H1 (cell line): Measurements from ENCODE around the gene DSTYK. TPM values are rescaled to one million over a fixed set of nuclear protein-coding genes. Genes with fewer than 3 reads are reported as not detected.

Experiments used
- CTCF ChIA-PET: fragments of 300-600 bp; sonication (Branson Sonifier 250); formaldehyde crosslinking; loops from one replicate; lab custom pipeline; 2021; ENCODE audit not compliant: partially characterized antibody; lab: Charles Lee
- POLR2A ChIA-PET: fragments of 300-600 bp; sonication (Branson Sonifier 250); formaldehyde crosslinking; loops from one replicate; lab custom pipeline; 2021; ENCODE audit warnings: inconsistent platforms; ENCODE audit not compliant: partially characterized antibody; lab: Charles Lee
- DNase-seq, 2 experiments: peaks; one replicate each; pipeline versions ENCODE4 v3.0.0 to v3.0.0-alpha.2; 2010 to 2022; ENCODE audit warnings: low spot score in 2 of 2, low read depth in 1 of 2, mixed read lengths in 1 of 2
- FAIRE-seq: peaks from 2 replicates; lab custom pipeline; 2011; peaks lifted over from hg19 to GRCh38; lab: Jason Lieb, UNC
- H2AFZ ChIP-seq: 2 replicates; pipeline ENCODE4 v1.8.1; 2012; ENCODE audit warnings: low read length, inconsistent platforms
- H2AK5ac ChIP-seq: 2 replicates; pipeline ENCODE4 v1.6.1; 2013; ENCODE audit warnings: low read depth, low read length
- H2BK120ac ChIP-seq: replicated peaks from 2 replicates; pipeline ENCODE3; 2013; ENCODE audit warnings: low read depth, low read length, inconsistent platforms
- H2BK12ac ChIP-seq: 2 replicates; pipeline ENCODE4 v1.6.1; 2013; ENCODE audit warnings: low read depth, low read length
- H2BK15ac ChIP-seq: 2 replicates; pipeline ENCODE4 v1.6.1; 2013; ENCODE audit warnings: low read length
- H2BK20ac ChIP-seq: 2 replicates; pipeline ENCODE4 v1.6.1; 2013; ENCODE audit warnings: low read length
- H2BK5ac ChIP-seq: 2 replicates; pipeline ENCODE4 v1.6.1; 2013; ENCODE audit warnings: low read depth, low read length
- H3K14ac ChIP-seq: 2 replicates; pipeline ENCODE4 v1.6.1; 2013; ENCODE audit warnings: inconsistent platforms; ENCODE audit not compliant: insufficient read length
- H3K18ac ChIP-seq: 2 replicates; pipeline ENCODE4 v1.6.1; 2013; ENCODE audit warnings: low read length; ENCODE audit errors: extremely low read depth
- H3K23ac ChIP-seq: 2 replicates; pipeline ENCODE4 v1.6.1; 2013; ENCODE audit warnings: inconsistent platforms; ENCODE audit not compliant: insufficient read length
- H3K23me2 ChIP-seq: 2 replicates; pipeline ENCODE4 v1.6.1; 2013; ENCODE audit warnings: low read depth, low read length
- H3K27ac ChIP-seq: 2 replicates; pipeline ENCODE4 v1.6.1; 2011; ENCODE audit warnings: low read depth, low read length, inconsistent platforms
- H3K27me3 ChIP-seq, 4 experiments: replicated peaks in 1 of 4; 1 replicate in 1 of 4; 2 replicates in 3 of 4; pipeline versions ENCODE4 v1.6.1 to v1.8.1; 2011 to 2013; ENCODE audit warnings: low read length in 3 of 4, mild to moderate bottlenecking in 3 of 4, inconsistent platforms in 2 of 4, mixed read lengths in 2 of 4, moderate library complexity in 1 of 4; ENCODE audit not compliant: control insufficient read depth in 3 of 4, insufficient read depth in 3 of 4; ENCODE audit errors: extremely low read depth in 1 of 4
- H3K36me3 ChIP-seq, 4 experiments: 2 replicates each; pipeline versions ENCODE4 v1.6.1 to v1.8.1; 2011 to 2013; ENCODE audit warnings: mild to moderate bottlenecking in 4 of 4, low read length in 3 of 4, moderate library complexity in 2 of 4, control low read depth in 1 of 4, inconsistent platforms in 1 of 4; ENCODE audit not compliant: insufficient read depth in 4 of 4, control insufficient read depth in 2 of 4
- H3K4ac ChIP-seq: replicated peaks from 2 replicates; pipeline ENCODE3; 2013; ENCODE audit warnings: low read length, low read depth, mixed read lengths, inconsistent platforms; ENCODE audit not compliant: insufficient read length
- H3K4me1 ChIP-seq, 4 experiments: replicated peaks in 1 of 4; 1 replicate in 1 of 4; 2 replicates in 3 of 4; pipeline versions ENCODE4 v1.6.1 to v1.8.1; 2011 to 2013; ENCODE audit warnings: low read length in 3 of 4, inconsistent platforms in 2 of 4, mixed read lengths in 1 of 4; ENCODE audit not compliant: insufficient read depth in 4 of 4, control insufficient read depth in 3 of 4
- H3K4me2 ChIP-seq, 2 experiments: 2 replicates each; pipeline versions ENCODE4 v1.6.1 to v1.8.1; 2011 to 2013; ENCODE audit warnings: low read depth in 2 of 2, low read length in 2 of 2, control low read depth in 1 of 2, inconsistent platforms in 1 of 2, mild to moderate bottlenecking in 1 of 2; ENCODE audit not compliant: insufficient read depth in 1 of 2
- H3K4me3 ChIP-seq, 4 experiments: fragments of 200-600, 300-600 bp in 1 of 4; sonication (generic), shearing (Covaris generic), sonication (Bioruptor Twin) in 1 of 4; 2 replicates each; pipeline versions ENCODE4 v1.5.1 to v1.8.1; 2011 to 2016; ENCODE audit warnings: low read length in 4 of 4, low read depth in 3 of 4, control low read depth in 2 of 4, inconsistent platforms in 2 of 4, mild to moderate bottlenecking in 2 of 4, mixed read lengths in 1 of 4, moderate library complexity in 1 of 4; ENCODE audit not compliant: insufficient read depth in 2 of 4; ENCODE audit errors: extremely low read depth in 1 of 4
- H3K56ac ChIP-seq: replicated peaks from 2 replicates; pipeline ENCODE3; 2013; ENCODE audit warnings: low read depth, mild to moderate bottlenecking, mixed read lengths, low read length, inconsistent platforms; ENCODE audit not compliant: insufficient read length
- H3K79me1 ChIP-seq: 2 replicates; pipeline ENCODE4 v1.6.1; 2013; ENCODE audit warnings: low read depth, low read length, control low read depth
- H3K79me2 ChIP-seq, 2 experiments: 2 replicates each; pipeline versions ENCODE4 v1.6.1 to v1.8.1; 2012 to 2013; ENCODE audit warnings: low read length in 2 of 2, mild to moderate bottlenecking in 2 of 2, inconsistent platforms in 1 of 2; ENCODE audit not compliant: insufficient read depth in 2 of 2, control insufficient read depth in 1 of 2
- H3K9ac ChIP-seq, 4 experiments: replicated peaks in 1 of 4; 1 replicate in 1 of 4; 2 replicates in 3 of 4; pipeline versions ENCODE4 v1.6.1 to v1.8.1; 2011 to 2013; ENCODE audit warnings: low read depth in 3 of 4, low read length in 3 of 4, control low read depth in 2 of 4, mild to moderate bottlenecking in 2 of 4, moderate library complexity in 2 of 4, inconsistent platforms in 1 of 4; ENCODE audit errors: extremely low read depth in 1 of 4
- H3K9me3 ChIP-seq, 2 experiments: 2 replicates each; pipeline versions ENCODE4 v1.6.1 to v1.8.1; 2012 to 2013; ENCODE audit warnings: mild to moderate bottlenecking in 2 of 2, moderate library complexity in 2 of 2, control low read depth in 1 of 2, inconsistent platforms in 1 of 2, low read depth in 1 of 2, low read length in 1 of 2, mixed read lengths in 1 of 2; ENCODE audit not compliant: insufficient read depth in 2 of 2
- H4K20me1 ChIP-seq, 2 experiments: replicated peaks in 1 of 2; 2 replicates each; pipeline versions ENCODE3 to v1.8.1; 2011 to 2013; ENCODE audit warnings: inconsistent platforms in 2 of 2, low read length in 2 of 2, mild to moderate bottlenecking in 1 of 2; ENCODE audit not compliant: insufficient read depth in 2 of 2, control insufficient read depth in 1 of 2
- H4K5ac ChIP-seq: 2 replicates; pipeline ENCODE4 v1.6.1; 2013; ENCODE audit warnings: low read length, low read depth, mixed read lengths, inconsistent platforms; ENCODE audit not compliant: insufficient read length
- H4K8ac ChIP-seq: 2 replicates; pipeline ENCODE4 v1.8.0; 2013; ENCODE audit warnings: mild to moderate bottlenecking, moderate library complexity, low read length, inconsistent platforms; ENCODE audit not compliant: insufficient read depth; ENCODE audit errors: extremely low read depth
- H4K91ac ChIP-seq: replicated peaks from 2 replicates; pipeline ENCODE3; 2013; ENCODE audit warnings: low read length, mixed read lengths, inconsistent platforms; ENCODE audit not compliant: insufficient read length
- CREB1 ChIP-seq: IDR thresholded peaks from 2 replicates; pipeline ENCODE4 v1.6.1; 2012; ENCODE audit warnings: inconsistent platforms
- JUN ChIP-seq: IDR thresholded peaks from 2 replicates; pipeline ENCODE4 v1.6.1; 2011; ENCODE audit warnings: low read depth, mild to moderate bottlenecking, improper control_type of control experiment, low read length
- RAD21 ChIP-seq, 2 experiments: IDR thresholded peaks in 1 of 2; conservative IDR thresholded peaks in 1 of 2; 2 replicates each; pipeline ENCODE4 v1.6.1; 2011; ENCODE audit warnings: low read depth in 2 of 2, low read length in 2 of 2, improper control_type of control experiment in 1 of 2, inconsistent platforms in 1 of 2, mild to moderate bottlenecking in 1 of 2, moderate library complexity in 1 of 2
- TBP ChIP-seq: IDR thresholded peaks from 2 replicates; pipeline ENCODE4 v1.6.1; 2011; ENCODE audit warnings: low read depth, low read length, improper control_type of control experiment
- WGBS, 2 experiments: shearing (Covaris generic) in 1 of 2; methylation state at CpG; one replicate each; pipeline versions ENCODE4 v1.1.6 to v1.1.7; 2013 to 2015; ENCODE audit warnings: low lambda C conversion rate in 2 of 2, mixed read lengths in 2 of 2, inconsistent platforms in 1 of 2, low coverage in 1 of 2, missing lambda C conversion rate in 1 of 2; ENCODE audit not compliant: insufficient replicate concordance in 2 of 2, insufficient coverage in 1 of 2, insufficient read length in 1 of 2; ENCODE audit errors: extremely low coverage in 1 of 2, missing lambda C conversion rate in 1 of 2; 5-methylcytosine and 5-hydroxymethylcytosine counted together
- polyA plus RNA-seq, 7 experiments: library from polyadenylated mRNA; depleted of rRNA in 3 of 7; stranded (reverse) in 5 of 7; unstranded in 2 of 7; fragments of >200 nt in 5 of 7; fragments of 200-250 nt in 2 of 7; gene quantifications; 1 replicate in 5 of 7; 2 replicates in 1 of 7; 4 replicates in 1 of 7; pipeline versions ENCODE4 v1.2.1 to v1.2.3, GENCODE V29; 2011 to 2013; ENCODE audit warnings: missing spikeins in 2 of 7, mixed read lengths in 2 of 7
- total RNA-seq: library from RNA; stranded (reverse); fragmentation: NEBNext Ultra II Directional; extraction: Animal tissue kit (Norgen Biotek cat#: 25700); gene quantifications from 2 replicates; pipeline ENCODE4 v1.2.1, GENCODE V29; 2021

Gene DSTYK
- total and polyA plus RNA-seq, 2 of the 8 experiments (the other 6 are each of a cell fraction or from before 2014, with no cell fraction given): 2.7 to 8.5 TPM

DNA sequence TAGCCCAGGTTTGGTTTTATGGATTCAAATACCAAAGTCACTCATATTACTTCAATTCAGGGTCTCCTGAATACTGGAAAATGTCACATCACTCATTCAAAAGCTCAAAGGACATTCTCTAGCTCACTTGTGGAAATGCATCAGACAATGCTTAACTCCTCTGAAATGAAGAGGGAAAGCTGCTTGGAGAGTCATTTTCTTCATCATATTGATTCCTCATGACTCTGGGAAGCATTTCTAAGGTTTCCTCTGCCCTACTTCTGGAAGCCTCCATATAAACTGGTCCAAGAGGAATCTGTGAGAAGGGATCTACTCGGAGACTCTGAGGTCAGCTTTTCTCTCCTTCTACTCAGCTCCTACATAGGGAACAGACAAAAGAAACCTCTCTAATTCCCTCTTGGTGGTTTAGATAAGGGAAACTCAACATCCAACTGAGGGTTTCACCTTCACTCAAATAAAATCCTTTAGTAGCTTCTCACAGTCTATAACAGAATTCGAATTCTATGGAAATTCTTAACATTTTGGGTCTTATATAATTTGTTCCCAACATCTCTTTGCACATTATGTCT, 53.4 kb downstream of the DSTYK start:
- H3K14ac ChIP-seq: no peak overlapping the region
- H3K27me3 ChIP-seq: no peaks in the 10 kb centered on the region
- H2AFZ ChIP-seq: no peak overlapping the region
- TF ChIP-seq CREB1 (no peak), RAD21 (IDR thresholded peaks at IDR 0.05 in 1 of 2, conservative IDR thresholded peaks at IDR 0.05 in 1 of 2; ENCODE audit: low read depth in 2 of 2, low read length in 2 of 2) (no peak), TBP (no peak), JUN (no peak)
- H2AK5ac ChIP-seq: no peak overlapping the region
- H3K4me1 ChIP-seq: no peaks in the 10 kb centered on the region
- POLR2A ChIA-PET: interaction anchor here (0.6 to 1.2 kb wide), 2 partner anchors 17 to 52 kb away, joined by 3 read pairs; no protein-coding TSS in a partner anchor
- no peak overlapping the region for H3K4me2 ChIP-seq
- H4K5ac ChIP-seq: no peak overlapping the region
- no peak overlapping the region for H3K9ac ChIP-seq
- H3K4ac ChIP-seq: no peak overlapping the region
- no peak overlapping the region for H2BK5ac ChIP-seq
- H3K23me2 ChIP-seq: no peaks in the 10 kb centered on the region
- no peak overlapping the region for H2BK20ac ChIP-seq
- H3K79me2 ChIP-seq: no peaks in the 10 kb centered on the region
- H4K20me1 ChIP-seq: peaks cover 0 to 3% of the 10 kb centered on the region in 2 experiments
- H3K4me3 ChIP-seq: no peak overlapping the region
- H3K79me1 ChIP-seq: no peaks in the 10 kb centered on the region
- no peak for FAIRE-seq
- H4K8ac ChIP-seq: no peak overlapping the region
- no peak for DNase-seq
- H3K18ac ChIP-seq: no peak overlapping the region
- peaks cover 13 to 19% of the 10 kb centered on the region in 2 experiments for H3K9me3 ChIP-seq
- CTCF ChIA-PET: interaction anchor here (0.6 to 2.6 kb wide), 8 partner anchors 11 to 115 kb away, joined by 3 to 18 read pairs (median 4); no protein-coding TSS in a partner anchor
- no peak overlapping the region for H2BK12ac ChIP-seq
- WGBS, 2 experiments: 92% methylated on average over 2 of the region's 2 CpGs; no CpG with 5 or more reads in 1 of the 2 experiments
- H3K56ac ChIP-seq: no peak overlapping the region
- peaks cover 13 to 75% (median 51%) of the 10 kb centered on the region in 4 experiments for H3K36me3 ChIP-seq
- no peak overlapping the region for H3K23ac ChIP-seq
- H4K91ac ChIP-seq: no peak overlapping the region
- no peak overlapping the region for H2BK120ac ChIP-seq
- H2BK15ac ChIP-seq: no peak overlapping the region
- H3K27ac ChIP-seq: no peak overlapping the region
